GM12878 (cell line): Measurements from ENCODE around the gene ABT1. TPM values are rescaled to one million over a fixed set of nuclear protein-coding genes. Genes with fewer than 3 reads are reported as not detected.
"Not testable (repeated sequence)": the region's sequence is repeated elsewhere in the genome, so short reads cannot be mapped to it uniquely, and the experiment has no call there.

Experiments
- ATAC-seq: fragments of 200-7000 bp; cut with Tn5 transposase; 3 replicates; pipeline ENCODE4 v1.9.1; 2020; ENCODE audit warnings: mild to moderate bottlenecking, moderate library complexity
- BruUV-seq: library from RNA; stranded (reverse); fragments of 400-500 nt; replicated peaks from 2 replicates; lab custom pipeline; 2021; lab: Mats Ljungman, UMichigan
- CTCF ChIA-PET: fragments of 300-600 bp; sonication (Branson Sonifier 250); formaldehyde crosslinking; extraction: SDS; loops from one replicate; lab custom pipeline; 2021; ENCODE audit warnings: inconsistent platforms; lab: Yijun Ruan, JAX
- POLR2A ChIA-PET: fragments of 350-600 bp; formaldehyde crosslinking; extraction: SDS; loops from one replicate; lab custom pipeline; 2021; ENCODE audit warnings: inconsistent platforms; lab: Charles Lee
- RAD21 ChIA-PET: fragments of 300-600 bp; sonication (Branson Sonifier 250); formaldehyde crosslinking; loops from one replicate; lab custom pipeline; 2023; ENCODE audit warnings: antibody characterized with exemption; ENCODE audit not compliant: unreplicated experiment; lab: Charles Lee
- SMC1A ChIA-PET: fragments of 300-600 bp; sonication (Branson Sonifier 250); formaldehyde crosslinking; loops from one replicate; lab custom pipeline; 2023; ENCODE audit not compliant: unreplicated experiment, uncharacterized antibody; lab: Charles Lee
- DNase-seq: peaks from one replicate; pipeline ENCODE4 v3.0.0-alpha.2; 2011; ENCODE audit warnings: low read depth, low spot score
- FAIRE-seq: peaks from 3 replicates; lab custom pipeline; 2011; peaks lifted over from hg19 to GRCh38; lab: Jason Lieb, UNC
- H2AFZ ChIP-seq: 2 replicates; pipeline ENCODE4 v1.6.0; 2011; ENCODE audit warnings: low read depth, low read length, control low read depth; ENCODE audit not compliant: control insufficient read depth
- H3K27ac ChIP-seq: 2 replicates; pipeline ENCODE4 v1.5.1; 2011; ENCODE audit warnings: control low read depth; ENCODE audit not compliant: control insufficient read depth, insufficient read depth
- H3K27me3 ChIP-seq, 2 experiments: replicated peaks in 1 of 2; 2 replicates each; pipeline versions ENCODE4 v1.6.0 to v1.6.1; 2011; ENCODE audit warnings: low read length in 1 of 2; ENCODE audit not compliant: control insufficient read depth in 2 of 2, insufficient read depth in 2 of 2
- H3K36me3 ChIP-seq, 2 experiments: 2 replicates each; pipeline ENCODE4 v1.5.1; 2011; ENCODE audit warnings: low read length in 1 of 2; ENCODE audit not compliant: control insufficient read depth in 2 of 2, insufficient read depth in 2 of 2
- H3K4me1 ChIP-seq: 2 replicates; pipeline ENCODE4 v1.6.1; 2011; ENCODE audit warnings: mild to moderate bottlenecking, low read length, moderate library complexity, mixed read lengths; ENCODE audit not compliant: control insufficient read depth, insufficient read depth
- H3K4me2 ChIP-seq: 2 replicates; pipeline ENCODE4 v1.6.0; 2011; ENCODE audit warnings: control low read depth; ENCODE audit not compliant: control insufficient read depth, insufficient read depth
- H3K4me3 ChIP-seq: fragments of 200-600 bp; sonication (generic); 2 replicates; pipeline ENCODE4 v1.5.1; 2016
- H3K79me2 ChIP-seq: 2 replicates; pipeline ENCODE4 v1.6.0; 2011; ENCODE audit warnings: low read length; ENCODE audit not compliant: control insufficient read depth, insufficient read depth
- H3K9ac ChIP-seq: 2 replicates; pipeline ENCODE4 v1.8.0; 2011; ENCODE audit warnings: low read length, control low read depth, mixed read lengths; ENCODE audit not compliant: control insufficient read depth, insufficient read depth
- H3K9me3 ChIP-seq: replicated peaks from 3 replicates; pipeline ENCODE4 v1.5.1; 2011; ENCODE audit warnings: mild to moderate bottlenecking, low read length; ENCODE audit not compliant: control insufficient read depth, insufficient read depth
- H4K20me1 ChIP-seq: 2 replicates; pipeline ENCODE4 v1.6.0; 2011; ENCODE audit not compliant: control insufficient read depth, insufficient read depth
- ATF7 ChIP-seq: fragments of 450-650 bp; IDR thresholded peaks from 2 replicates; pipeline ENCODE4 v1.6.1; 2016; ENCODE audit warnings: low read depth, mild to moderate bottlenecking
- WGBS: methylation state at CpG from one replicate; pipeline ENCODE4 v1.1.6; 2016; ENCODE audit warnings: low lambda C conversion rate; ENCODE audit not compliant: insufficient replicate concordance, insufficient coverage; ENCODE audit errors: missing lambda C conversion rate; 5-methylcytosine and 5-hydroxymethylcytosine counted together
- in situ Hi-C: fragments of 300-500 bp; cut with MboI; formaldehyde crosslinking; loops from 9 replicates; pipeline ENCODE4 v1.14.3; 2018; ENCODE audit warnings: mixed read lengths
- intact Hi-C: fragments of 100-400 bp; cut with micrococcal nuclease; formaldehyde crosslinking; loops from one replicate; pipeline ENCODE4 v1.14.2; 2022; ENCODE audit not compliant: unreplicated experiment
- polyA plus RNA-seq, 11 experiments: library from polyadenylated mRNA; depleted of rRNA in 4 of 11; unstranded in 6 of 11; stranded (reverse) in 5 of 11; fragments of >200 nt; fragmentation: Nextera tagmentation in 4 of 11; fragmentation: Illumina TruSeq in 1 of 11; extraction: Ambion mirVana in 4 of 11; extraction: Trizol in 1 of 11; gene quantifications; 1 replicate in 1 of 11; 2 replicates in 10 of 11; pipeline versions ENCODE4 v1.2.1 to v1.2.3, GENCODE V29; 2011 to 2016; ENCODE audit warnings: inconsistent platforms in 2 of 11, missing spikeins in 2 of 11, low read depth in 1 of 11
- total RNA-seq, 4 experiments: library from RNA; depleted of rRNA in 3 of 4; stranded (reverse); fragments of >200 nt in 3 of 4; fragmentation: Illumina TruSeq in 1 of 4; extraction: Trizol in 1 of 4; gene quantifications; 2 replicates each; pipeline versions ENCODE4 v1.2.1 to v1.2.3, GENCODE V29; 2013 to 2021
- TF ChIP-seq, protein P1 (sequence below): fragments of 450-650 bp; IDR thresholded peaks from 2 replicates; pipeline ENCODE4 v1.6.1; 2018; ENCODE audit warnings: borderline replicate concordance, mild to moderate bottlenecking; ENCODE audit not compliant: partially characterized antibody
- TF ChIP-seq, protein P2 (sequence below): fragments of 450-650 bp; IDR thresholded peaks from 2 replicates; pipeline ENCODE4 v1.6.1; 2017; ENCODE audit warnings: mild to moderate bottlenecking

Gene ABT1
- total and polyA plus RNA-seq, 10 of the 15 experiments (the other 5 are each of a cell fraction or from before 2014, with no cell fraction given): 8.4 to 43.5 (median 28.2) TPM

DNA sequence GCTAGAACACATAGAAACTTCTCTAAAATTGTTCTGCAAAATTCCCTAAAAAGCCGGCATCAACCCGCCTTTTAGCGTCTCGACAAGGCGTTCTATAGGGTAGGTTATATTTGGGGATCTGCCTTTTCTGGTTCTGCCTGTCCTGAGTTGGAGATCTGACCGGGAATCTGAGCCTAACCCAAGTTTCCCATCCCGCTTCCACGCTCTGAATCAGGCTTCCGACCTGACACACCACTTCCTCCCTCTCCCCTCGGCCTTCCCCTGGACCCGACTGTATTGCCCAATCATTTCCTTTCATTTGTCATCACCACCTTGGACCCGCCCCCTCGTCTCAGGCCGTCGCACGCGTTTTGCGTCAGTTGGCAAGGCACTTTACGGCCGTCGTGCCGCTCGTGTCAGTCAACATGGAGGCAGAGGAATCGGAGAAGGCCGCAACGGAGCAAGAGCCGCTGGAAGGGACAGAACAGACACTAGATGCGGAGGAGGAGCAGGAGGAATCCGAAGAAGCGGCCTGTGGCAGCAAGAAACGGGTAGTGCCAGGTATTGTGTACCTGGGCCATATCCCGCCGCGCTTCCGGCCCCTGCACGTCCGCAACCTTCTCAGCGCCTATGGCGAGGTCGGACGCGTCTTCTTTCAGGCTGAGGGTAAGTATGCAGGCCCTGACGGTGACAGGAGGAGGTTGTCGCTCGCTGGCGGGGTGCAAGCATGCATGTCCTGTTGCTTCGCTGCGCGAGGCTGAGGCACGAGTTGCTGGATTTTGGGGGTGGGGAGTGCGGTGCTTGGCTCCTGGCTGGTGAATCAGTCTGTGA is at the start of gene ABT1 (continued):
- TF ChIP-seq, protein P1, sequence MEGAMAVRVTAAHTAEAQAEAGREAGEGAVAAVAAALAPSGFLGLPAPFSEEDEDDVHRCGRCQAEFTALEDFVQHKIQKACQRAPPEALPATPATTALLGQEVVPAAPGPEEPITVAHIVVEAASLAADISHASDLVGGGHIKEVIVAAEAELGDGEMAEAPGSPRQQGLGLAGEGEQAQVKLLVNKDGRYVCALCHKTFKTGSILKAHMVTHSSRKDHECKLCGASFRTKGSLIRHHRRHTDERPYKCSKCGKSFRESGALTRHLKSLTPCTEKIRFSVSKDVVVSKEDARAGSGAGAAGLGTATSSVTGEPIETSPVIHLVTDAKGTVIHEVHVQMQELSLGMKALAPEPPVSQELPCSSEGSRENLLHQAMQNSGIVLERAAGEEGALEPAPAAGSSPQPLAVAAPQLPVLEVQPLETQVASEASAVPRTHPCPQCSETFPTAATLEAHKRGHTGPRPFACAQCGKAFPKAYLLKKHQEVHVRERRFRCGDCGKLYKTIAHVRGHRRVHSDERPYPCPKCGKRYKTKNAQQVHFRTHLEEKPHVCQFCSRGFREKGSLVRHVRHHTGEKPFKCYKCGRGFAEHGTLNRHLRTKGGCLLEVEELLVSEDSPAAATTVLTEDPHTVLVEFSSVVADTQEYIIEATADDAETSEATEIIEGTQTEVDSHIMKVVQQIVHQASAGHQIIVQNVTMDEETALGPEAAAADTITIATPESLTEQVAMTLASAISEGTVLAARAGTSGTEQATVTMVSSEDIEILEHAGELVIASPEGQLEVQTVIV: peak; percentile 100
- TF ChIP-seq ATF7: peak; percentile 79
- TF ChIP-seq, protein P2, sequence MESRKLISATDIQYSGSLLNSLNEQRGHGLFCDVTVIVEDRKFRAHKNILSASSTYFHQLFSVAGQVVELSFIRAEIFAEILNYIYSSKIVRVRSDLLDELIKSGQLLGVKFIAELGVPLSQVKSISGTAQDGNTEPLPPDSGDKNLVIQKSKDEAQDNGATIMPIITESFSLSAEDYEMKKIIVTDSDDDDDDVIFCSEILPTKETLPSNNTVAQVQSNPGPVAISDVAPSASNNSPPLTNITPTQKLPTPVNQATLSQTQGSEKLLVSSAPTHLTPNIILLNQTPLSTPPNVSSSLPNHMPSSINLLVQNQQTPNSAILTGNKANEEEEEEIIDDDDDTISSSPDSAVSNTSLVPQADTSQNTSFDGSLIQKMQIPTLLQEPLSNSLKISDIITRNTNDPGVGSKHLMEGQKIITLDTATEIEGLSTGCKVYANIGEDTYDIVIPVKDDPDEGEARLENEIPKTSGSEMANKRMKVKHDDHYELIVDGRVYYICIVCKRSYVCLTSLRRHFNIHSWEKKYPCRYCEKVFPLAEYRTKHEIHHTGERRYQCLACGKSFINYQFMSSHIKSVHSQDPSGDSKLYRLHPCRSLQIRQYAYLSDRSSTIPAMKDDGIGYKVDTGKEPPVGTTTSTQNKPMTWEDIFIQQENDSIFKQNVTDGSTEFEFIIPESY: no peak

DNA sequence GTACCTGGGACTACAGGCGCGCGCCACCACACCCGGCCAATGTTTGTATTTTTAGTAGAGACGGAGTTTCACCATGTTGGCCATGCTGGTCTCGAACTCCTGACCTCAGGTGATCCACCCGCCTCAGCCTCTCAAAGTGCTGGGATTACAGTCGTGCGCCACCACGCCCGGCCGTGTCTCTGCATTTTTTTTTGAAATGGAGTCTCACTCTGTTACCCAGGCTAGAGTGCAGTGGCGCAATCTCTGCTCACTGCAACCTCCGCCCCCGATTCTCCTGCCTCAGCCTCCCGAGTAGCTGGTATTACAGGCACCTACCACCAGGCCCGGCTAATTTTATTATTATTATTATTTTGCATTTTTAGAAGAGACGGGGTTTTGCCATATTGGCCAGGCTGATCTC is 49.4 kb upstream of the ABT1 start:
- POLR2A ChIA-PET, DNase-seq, SMC1A ChIA-PET, H2AFZ ChIP-seq, RAD21 ChIA-PET, H3K9ac ChIP-seq, H3K79me2 ChIP-seq, H3K9me3 ChIP-seq, BruUV-seq, in situ Hi-C loops, FAIRE-seq, ATAC-seq, H3K36me3 ChIP-seq, intact Hi-C loops, H3K4me1 ChIP-seq, H3K4me3 ChIP-seq, H3K4me2 ChIP-seq, H3K27ac ChIP-seq, H4K20me1 ChIP-seq, H3K27me3 ChIP-seq: not testable (repeated sequence)
- WGBS: 91% methylated on average over 15 of the region's 18 CpGs
- CTCF ChIA-PET: interaction anchor here (1.5 kb wide), 1 partner anchor 14 kb away, joined by 5 read pairs; no protein-coding TSS in a partner anchor
